H9 (cell line): ENCODE results near the gene FEZF1. TPM values are rescaled to one million over a fixed set of nuclear protein-coding genes. Genes with fewer than 3 reads are reported as not detected.

Source experiments
- DNase-seq: peaks from one replicate; pipeline ENCODE4 v3.0.0-alpha.2; 2017
- H2AFZ ChIP-seq: one replicate; pipeline ENCODE4 v1.6.1; 2013; ENCODE audit warnings: mild to moderate bottlenecking, low read length, control low read depth, moderate library complexity
- H2AK5ac ChIP-seq: 2 replicates; pipeline ENCODE4 v1.6.1; 2013; ENCODE audit warnings: low read length, control low read depth, mixed read lengths; ENCODE audit not compliant: insufficient read length
- H2BK120ac ChIP-seq: one replicate; pipeline ENCODE4 v1.6.1; 2013; ENCODE audit warnings: low read depth, mild to moderate bottlenecking, low read length, control low read depth, inconsistent platforms; ENCODE audit not compliant: poor library complexity, severe bottlenecking
- H2BK12ac ChIP-seq: 2 replicates; pipeline ENCODE4 v1.6.1; 2013; ENCODE audit warnings: low read length, control low read depth, mixed read lengths, low read depth; ENCODE audit not compliant: insufficient read length
- H2BK15ac ChIP-seq: 2 replicates; pipeline ENCODE4 v1.6.1; 2013; ENCODE audit warnings: low read depth, low read length, control low read depth
- H2BK20ac ChIP-seq: one replicate; pipeline ENCODE4 v1.6.1; 2013; ENCODE audit warnings: low read depth, mild to moderate bottlenecking, low read length, control low read depth, inconsistent platforms; ENCODE audit not compliant: poor library complexity, severe bottlenecking
- H2BK5ac ChIP-seq: 2 replicates; pipeline ENCODE4 v1.6.1; 2013; ENCODE audit warnings: low read length, control low read depth, mixed read lengths; ENCODE audit not compliant: insufficient read length
- H3K14ac ChIP-seq: 2 replicates; pipeline ENCODE4 v1.6.1; 2013; ENCODE audit warnings: low read length, control low read depth; ENCODE audit not compliant: insufficient read depth
- H3K18ac ChIP-seq: 2 replicates; pipeline ENCODE4 v1.6.1; 2013; ENCODE audit warnings: low read depth, mild to moderate bottlenecking, mixed read lengths, low read length, control low read depth; ENCODE audit not compliant: insufficient read length
- H3K23ac ChIP-seq: 2 replicates; pipeline ENCODE4 v1.6.1; 2013; ENCODE audit warnings: low read length, control low read depth, mixed read lengths, low read depth; ENCODE audit not compliant: insufficient read length
- H3K23me2 ChIP-seq: 2 replicates; pipeline ENCODE4 v1.6.1; 2013; ENCODE audit warnings: low read depth, mild to moderate bottlenecking, mixed read lengths, low read length, control low read depth; ENCODE audit not compliant: insufficient read length, poor library complexity, severe bottlenecking
- H3K27ac ChIP-seq: 2 replicates; pipeline ENCODE4 v1.5.1; 2013; ENCODE audit warnings: low read length, control low read depth, mixed read lengths, low read depth; ENCODE audit not compliant: insufficient read length
- H3K27me3 ChIP-seq: 2 replicates; pipeline ENCODE4 v1.6.1; 2013; ENCODE audit warnings: low read length, control low read depth, inconsistent platforms; ENCODE audit not compliant: insufficient read depth
- H3K4ac ChIP-seq: 2 replicates; pipeline ENCODE4 v1.6.1; 2013; ENCODE audit warnings: low read depth, mild to moderate bottlenecking, control low read depth, inconsistent platforms, low read length, moderate library complexity
- H3K4me1 ChIP-seq: 2 replicates; pipeline ENCODE4 v1.6.1; 2013; ENCODE audit warnings: low read length, control low read depth, inconsistent platforms; ENCODE audit not compliant: insufficient read depth
- H3K4me2 ChIP-seq: 2 replicates; pipeline ENCODE4 v1.6.1; 2013; ENCODE audit warnings: low read length, control low read depth, mixed read lengths; ENCODE audit not compliant: insufficient read length, insufficient read depth
- H3K56ac ChIP-seq: 2 replicates; pipeline ENCODE4 v1.6.1; 2013; ENCODE audit warnings: low read depth, mild to moderate bottlenecking, mixed read lengths, low read length, control low read depth; ENCODE audit not compliant: insufficient read length
- H3K79me1 ChIP-seq: 2 replicates; pipeline ENCODE4 v1.6.1; 2013; ENCODE audit warnings: low read depth, mild to moderate bottlenecking, moderate library complexity, low read length, control low read depth, inconsistent platforms; ENCODE audit not compliant: insufficient read depth, poor library complexity, severe bottlenecking
- H3K79me2 ChIP-seq: 2 replicates; pipeline ENCODE4 v1.6.1; 2013; ENCODE audit warnings: low read length, control low read depth, inconsistent platforms; ENCODE audit not compliant: insufficient read depth
- H3K9ac ChIP-seq: 2 replicates; pipeline ENCODE4 v1.6.1; 2013; ENCODE audit warnings: low read length, control low read depth, mixed read lengths; ENCODE audit not compliant: insufficient read length; ENCODE audit errors: extremely low read depth
- H3K9me3 ChIP-seq: one replicate; pipeline ENCODE4 v1.6.1; 2013; ENCODE audit warnings: low read depth, low read length, inconsistent platforms; ENCODE audit not compliant: control insufficient read depth
- H3T11ph ChIP-seq: one replicate; pipeline ENCODE4 v1.6.1; 2013; ENCODE audit warnings: mild to moderate bottlenecking, low read length, control low read depth, inconsistent platforms
- H4K20me1 ChIP-seq: one replicate; pipeline ENCODE4 v1.6.1; 2013; ENCODE audit not compliant: control insufficient read depth, insufficient read length, insufficient read depth
- H4K5ac ChIP-seq: 2 replicates; pipeline ENCODE4 v1.6.1; 2013; ENCODE audit warnings: low read depth, mild to moderate bottlenecking, mixed read lengths, low read length, control low read depth; ENCODE audit not compliant: insufficient read length
- H4K8ac ChIP-seq: replicated peaks from 2 replicates; pipeline ENCODE4 v1.6.1; 2013; ENCODE audit warnings: low read length, control low read depth, mixed read lengths, low read depth; ENCODE audit not compliant: insufficient read length
- H4K91ac ChIP-seq: 2 replicates; pipeline ENCODE4 v1.6.1; 2013; ENCODE audit warnings: low read depth, mild to moderate bottlenecking, moderate library complexity, mixed read lengths, low read length, control low read depth; ENCODE audit not compliant: insufficient read length
- H3K27ac Mint-ChIP-seq, 3 experiments: 2 replicates in 2 of 3; 3 replicates in 1 of 3; pipeline ENCODE4 v1.8.0; 2020 to 2021; ENCODE audit warnings: mixed read lengths in 3 of 3, mild to moderate bottlenecking in 1 of 3, moderate library complexity in 1 of 3
- H3K27me3 Mint-ChIP-seq: 2 replicates; pipeline ENCODE4 v1.8.0; 2021; ENCODE audit warnings: low read depth, mild to moderate bottlenecking, moderate library complexity, mixed read lengths
- H3K36me3 Mint-ChIP-seq, 3 experiments: 2 replicates in 2 of 3; 3 replicates in 1 of 3; pipeline ENCODE4 v1.8.0; 2020 to 2021; ENCODE audit warnings: low read depth in 3 of 3, mixed read lengths in 3 of 3; ENCODE audit not compliant: insufficient read depth in 1 of 3
- H3K4me1 Mint-ChIP-seq, 2 experiments: 2 replicates each; pipeline ENCODE4 v1.8.0; 2020; ENCODE audit warnings: mixed read lengths in 2 of 2
- H3K4me3 Mint-ChIP-seq, 2 experiments: 2 replicates in 1 of 2; 3 replicates in 1 of 2; pipeline ENCODE4 v1.8.0; 2020 to 2021; ENCODE audit warnings: mild to moderate bottlenecking in 2 of 2, mixed read lengths in 2 of 2, moderate library complexity in 1 of 2
- H3K9me3 Mint-ChIP-seq, 2 experiments: 2 replicates in 1 of 2; 3 replicates in 1 of 2; pipeline ENCODE4 v1.8.0; 2020; ENCODE audit warnings: mild to moderate bottlenecking in 2 of 2, mixed read lengths in 2 of 2, moderate library complexity in 1 of 2
- CTCF ChIP-seq: fragments of 200-600 bp; sonication (generic); conservative IDR thresholded peaks from 3 replicates; pipeline ENCODE4 v1.8.0; 2021; ENCODE audit warnings: antibody characterized with exemption, mild to moderate bottlenecking
- WGBS: extraction: QIAGEN DNeasy Blood & Tissue Kit; methylation state at CpG from one replicate; pipeline ENCODE4 v1.1.7; 2013; ENCODE audit warnings: missing lambda C conversion rate, low lambda C conversion rate, mixed read lengths; ENCODE audit not compliant: insufficient read length; ENCODE audit errors: extremely low coverage; 5-methylcytosine and 5-hydroxymethylcytosine counted together
- total RNA-seq: library from RNA; stranded (reverse); gene quantifications from 2 replicates; pipeline ENCODE4 v1.2.1, GENCODE V29; 2021

FEZF1 gene
- total RNA-seq, 1 experiment from 2014 or later = 37.8 TPM

- H4K91ac ChIP-seq = no peak overlapping the region
- no CpG with 5 or more reads among the region's 71 CpGs for WGBS
- H3K27ac ChIP-seq = no peak overlapping the region
- Mint-ChIP-seq H3K4me3 (peak overlapping the region; percentile 54 to 71), H3K4me1 (peaks cover 40 to 61% of the 10 kb centered on the region in 2 experiments), H3K9me3 (peaks cover 0 to 3% of the 10 kb centered on the region in 2 experiments; a peak in 1 of 5 replicates), H3K36me3 (no peaks in the 10 kb centered on the region; a peak in 1 of 7 replicates), H3K27ac (peak overlapping the region in 1 of 3 experiments; percentile 19; a peak in 1 of 7 replicates), H3K27me3 (peaks cover 88% of the 10 kb centered on the region)
- H3K23ac ChIP-seq = no peak overlapping the region
- TF ChIP-seq CTCF = no peak
- peaks cover 22% of the 10 kb centered on the region; the same call in 1 of the 2 replicates for H3K27me3 ChIP-seq
- no peak overlapping the region for H3K14ac ChIP-seq
- no peak overlapping the region for H2AFZ ChIP-seq
- H3K4me1 ChIP-seq = peaks cover 4% of the 10 kb centered on the region; the same call in 1 of the 2 replicates
- no peaks in the 10 kb centered on the region for H4K20me1 ChIP-seq
- H3K4ac ChIP-seq = no peak overlapping the region
- H3K79me1 ChIP-seq = no peaks in the 10 kb centered on the region
- H3K9me3 ChIP-seq = no peaks in the 10 kb centered on the region
- H2BK20ac ChIP-seq = no peak overlapping the region
- H2BK12ac ChIP-seq = no peak overlapping the region
- H3T11ph ChIP-seq = no peak overlapping the region
- DNase-seq = peak; percentile 70
- H3K9ac ChIP-seq = no peak overlapping the region
- H3K4me2 ChIP-seq = peak overlapping the region; percentile 29
- H2BK5ac ChIP-seq = no peak overlapping the region
- H2AK5ac ChIP-seq = no peak overlapping the region
- no peak overlapping the region for H2BK120ac ChIP-seq
- H3K79me2 ChIP-seq = no peaks in the 10 kb centered on the region
- H4K5ac ChIP-seq = no peak overlapping the region
- peaks cover 8% of the 10 kb centered on the region for H3K23me2 ChIP-seq
- no peak overlapping the region for H3K18ac ChIP-seq
- H2BK15ac ChIP-seq = no peak overlapping the region
- H4K8ac ChIP-seq = no peak overlapping the region
- no peak overlapping the region for H3K56ac ChIP-seq
Observed at GRCh38 chr7:122316467-122317388, 12.2 kb upstream of the FEZF1 start.
